ENCODE data around the gene GFPT1.

GFPT1 gene

GRCh38 chr2:69285379-69285894 is 101.6 kb downstream of the GFPT1 start:
- DNase-seq: no peak

GRCh38 chr2:69280796-69281412 is 106.1 kb downstream of the GFPT1 start:
- DNase-seq: no peak

- DNase-seq: no peak
These were observed 106.9 kb downstream of the GFPT1 start for GRCh38 chr2:69279931-69280681.

GRCh38 chr2:69279211-69279610 is 107.8 kb downstream of the GFPT1 start:
- DNase-seq: no peak

GRCh38 chr2:69278366-69278765 is 108.7 kb downstream of the GFPT1 start:
- no peak for DNase-seq

GRCh38 chr2:69275490-69275889 is 111.5 kb downstream of the GFPT1 start:
- no peak for DNase-seq

GRCh38 chr2:69272803-69273471 is 114.1 kb downstream of the GFPT1 start:
- no peak for DNase-seq

- no peak for DNase-seq
These were observed 115.2 kb downstream of the GFPT1 start for GRCh38 chr2:69271831-69272257.

All from SIG-M5 (cell line).